B cell (primary cell): ENCODE results near the gene PRPF40A. TPM values are rescaled to one million over a fixed set of nuclear protein-coding genes. Genes with fewer than 3 reads are reported as not detected.

Source experiments
- ATAC-seq: fragments of 200-7000 bp; cut with Tn5 transposase; one replicate; pipeline ENCODE4 v1.10.0; 2021; ENCODE audit warnings: low read depth, mild to moderate bottlenecking, moderate number of reproducible peaks, moderate library complexity
- CTCF ChIA-PET: fragments of 350-600 bp; sonication (Branson Sonifier 250); formaldehyde crosslinking; loops from one replicate; lab custom pipeline; 2021; ENCODE audit warnings: antibody characterized with exemption, inconsistent platforms; lab: Charles Lee
- POLR2A ChIA-PET: fragments of 350-600 bp; sonication (Branson Sonifier 250); formaldehyde crosslinking; loops from one replicate; lab custom pipeline; 2021; ENCODE audit warnings: antibody characterized with exemption; lab: Charles Lee
- DNase-seq: peaks from one replicate; pipeline ENCODE4 v3.0.0; 2013
- H2AFZ ChIP-seq: 2 replicates; pipeline ENCODE4 v1.6.1; 2012; ENCODE audit warnings: mild to moderate bottlenecking, low read depth, low read length; ENCODE audit not compliant: insufficient read depth, poor library complexity, severe bottlenecking
- H3K27ac ChIP-seq, 2 donors: 1 replicate in 1 of 2; 2 replicates in 1 of 2; pipeline ENCODE4 v1.5.1; 2012 to 2013; ENCODE audit warnings: low read length in 2 of 2, mild to moderate bottlenecking in 2 of 2, moderate library complexity in 1 of 2
- H3K27me3 ChIP-seq, 4 experiments: fragments of 200-600 bp in 1 of 4; sonication (generic) in 1 of 4; replicated peaks in 1 of 4; 1 replicate in 2 of 4; 2 replicates in 2 of 4; pipeline versions ENCODE4 v1.6.1 to v1.7.0; 2013 to 2016; ENCODE audit warnings: low read length in 3 of 4, mild to moderate bottlenecking in 2 of 4, mixed read lengths in 1 of 4, moderate library complexity in 1 of 4; ENCODE audit not compliant: insufficient read depth in 4 of 4, control insufficient read depth in 3 of 4; ENCODE audit errors: control extremely low read depth in 1 of 4
- H3K36me3 ChIP-seq, 2 experiments: replicated peaks in 1 of 2; 1 replicate in 1 of 2; 2 replicates in 1 of 2; pipeline versions ENCODE4 v1.6.1 to v1.7.1; 2013; ENCODE audit warnings: low read length in 1 of 2; ENCODE audit not compliant: insufficient read depth in 2 of 2, control insufficient read depth in 1 of 2; ENCODE audit errors: control extremely low read depth in 1 of 2, extremely low read depth in 1 of 2
- H3K4me1 ChIP-seq, 2 donors: fragments of 200-600 bp in 1 of 2; sonication (generic) in 1 of 2; 1 replicate in 1 of 2; 2 replicates in 1 of 2; pipeline versions ENCODE4 v1.5.1 to v1.6.1; 2013 to 2017; ENCODE audit warnings: low read length in 2 of 2; ENCODE audit not compliant: control insufficient read depth in 2 of 2, insufficient read depth in 2 of 2
- H3K4me2 ChIP-seq: replicated peaks from 2 replicates; pipeline ENCODE3; 2012; ENCODE audit warnings: mild to moderate bottlenecking, low read depth, low read length; ENCODE audit not compliant: poor library complexity, severe bottlenecking
- H3K4me3 ChIP-seq, 5 experiments: fragments of 200-600 bp in 1 of 5; sonication (generic) in 1 of 5; 1 replicate in 3 of 5; 2 replicates in 2 of 5; pipeline versions ENCODE4 v1.5.1 to v1.7.0; 2011 to 2016; ENCODE audit warnings: low read length in 4 of 5, mild to moderate bottlenecking in 4 of 5, low read depth in 2 of 5, control low read depth in 1 of 5, moderate library complexity in 1 of 5; ENCODE audit not compliant: insufficient read depth in 1 of 5; ENCODE audit errors: control extremely low read depth in 1 of 5, extremely low read depth in 1 of 5
- H3K79me2 ChIP-seq: fragments of 200-600 bp; sonication (generic); one replicate; pipeline ENCODE4 v1.6.0; 2016; ENCODE audit warnings: low read length; ENCODE audit not compliant: control insufficient read depth, insufficient read depth
- H3K9ac ChIP-seq: fragments of 200-600 bp; sonication (generic); 2 replicates; pipeline ENCODE4 v1.6.1; 2017; ENCODE audit warnings: mild to moderate bottlenecking, low read length, moderate library complexity
- H3K9me3 ChIP-seq, 3 donors: one replicate each; pipeline versions ENCODE4 v1.6.1 to v1.7.1; 2013; ENCODE audit warnings: low read length in 2 of 3; ENCODE audit not compliant: control insufficient read depth in 2 of 3, insufficient read depth in 1 of 3; ENCODE audit errors: control extremely low read depth in 1 of 3
- H4K20me1 ChIP-seq: 2 replicates; pipeline ENCODE4 v1.6.0; 2012; ENCODE audit warnings: mild to moderate bottlenecking, low read length; ENCODE audit not compliant: insufficient read depth, control insufficient read depth, poor library complexity, severe bottlenecking
- H3K27ac Mint-ChIP-seq: one replicate; pipeline ENCODE4 v1.8.0; 2021; ENCODE audit warnings: mixed read lengths
- H3K27me3 Mint-ChIP-seq: one replicate; pipeline ENCODE4 v1.8.0; 2021; ENCODE audit warnings: mixed read lengths
- H3K4me1 Mint-ChIP-seq: one replicate; pipeline ENCODE4 v1.8.0; 2021; ENCODE audit warnings: mixed read lengths
- H3K4me3 Mint-ChIP-seq: one replicate; pipeline ENCODE4 v1.8.0; 2021; ENCODE audit warnings: mixed read lengths
- H3K9me3 Mint-ChIP-seq: one replicate; pipeline ENCODE4 v1.8.0; 2022; ENCODE audit warnings: mixed read lengths; ENCODE audit not compliant: insufficient read depth
- EZH2 ChIP-seq: IDR thresholded peaks from 2 replicates; pipeline ENCODE4 v1.6.1; 2012; ENCODE audit warnings: borderline replicate concordance, low read depth, mild to moderate bottlenecking, moderate library complexity, low read length; ENCODE audit not compliant: insufficient read depth, poor library complexity, severe bottlenecking
- WGBS: methylation state at CpG from one replicate; pipeline ENCODE4 v1.1.5; 2013; ENCODE audit warnings: missing lambda C conversion rate; ENCODE audit not compliant: insufficient coverage; 5-methylcytosine and 5-hydroxymethylcytosine counted together
- intact Hi-C: fragments of 100-400 bp; cut with micrococcal nuclease; formaldehyde crosslinking; loops from one replicate; pipeline ENCODE4 v1.10.0; 2022
- polyA plus RNA-seq: library from polyadenylated mRNA; depleted of rRNA; stranded (reverse); fragments of >200 nt; gene quantifications from 2 replicates; pipeline ENCODE4 v1.2.3, GENCODE V29; 2012
- total RNA-seq, 2 donors: library from RNA; stranded (reverse); fragments of 120-200 nt in 1 of 2; gene quantifications; 1 replicate in 1 of 2; 2 replicates in 1 of 2; pipeline versions ENCODE4 v1.2.3 to v1.2.4, GENCODE V29; 2013 to 2022
- TF ChIP-seq, protein P1 (sequence below): fragments of 200-600 bp; IDR thresholded peaks from one replicate; pipeline ENCODE4 v1.8.0; 2022; ENCODE audit warnings: antibody characterized with exemption, mild to moderate bottlenecking

PRPF40A gene
- total and polyA plus RNA-seq, 2 donors (not counting 1 experiment from before 2014, with no cell fraction given) = 40.4 to 115 TPM

DNA sequence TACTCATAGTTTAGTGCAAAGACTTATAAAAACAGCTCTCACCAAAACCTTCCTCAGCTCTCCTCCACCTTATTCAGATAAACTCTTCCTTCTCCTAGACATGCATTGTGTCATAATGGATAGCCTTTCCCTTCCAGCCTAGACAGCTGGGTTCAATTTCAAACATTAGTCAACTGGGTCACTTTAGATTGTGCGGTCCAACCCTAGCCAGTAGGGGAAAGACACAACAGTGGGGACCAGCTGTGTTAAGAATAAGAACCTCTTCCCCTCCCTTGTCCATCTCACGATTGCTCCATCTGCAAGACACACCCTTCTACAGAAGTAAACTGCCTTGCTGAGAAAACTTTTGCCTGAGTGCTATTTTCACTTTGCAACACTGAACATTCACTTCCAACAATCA, 8.5 kb downstream of the PRPF40A start:
- Mint-ChIP-seq H3K27ac (no peak overlapping the region), H3K4me3 (no peak overlapping the region)
- peaks cover 79% of the 10 kb centered on the region for H4K20me1 ChIP-seq

DNA sequence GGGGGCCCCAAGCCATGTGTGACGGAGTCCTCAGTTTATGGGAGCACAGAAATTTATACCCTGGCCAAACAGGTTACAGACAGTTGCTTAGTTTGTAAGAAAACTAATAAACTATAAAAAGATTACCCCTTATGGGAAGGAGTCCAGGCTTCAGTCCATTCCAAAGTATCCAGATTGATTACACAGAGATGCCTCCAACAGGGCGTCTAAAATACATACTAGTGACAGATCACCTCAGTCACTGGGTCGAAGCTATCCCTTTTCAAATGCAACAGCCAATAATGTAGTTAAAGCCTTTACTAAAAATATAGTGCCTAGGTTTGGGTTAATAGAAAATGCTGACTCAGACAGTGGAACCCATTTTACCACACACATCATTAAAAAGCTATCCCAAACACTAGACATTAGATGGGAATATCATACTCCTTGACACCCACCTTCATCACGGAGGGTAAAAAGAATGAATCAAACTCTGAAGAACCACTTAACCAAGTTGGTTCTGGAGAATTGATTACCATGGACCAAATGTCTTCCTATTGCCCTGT, 10.7 kb downstream of the PRPF40A start:
- Mint-ChIP-seq H3K4me3 (no peak overlapping the region), H3K4me1 (peaks cover 47% of the 10 kb centered on the region), H3K27ac (no peak overlapping the region), H3K27me3 (no peaks in the 10 kb centered on the region), H3K9me3 (no peaks in the 10 kb centered on the region)
- peaks cover 0 to 5% (median 0%) of the 10 kb centered on the region in 3 donors for H3K9me3 ChIP-seq
- no peaks in the 10 kb centered on the region for H3K4me1 ChIP-seq
- intact Hi-C loops = no loop called here
- no peaks in the 10 kb centered on the region for H3K27me3 ChIP-seq
- peaks cover 16 to 35% of the 10 kb centered on the region in 2 experiments for H3K36me3 ChIP-seq
- DNase-seq = no peak
- no peak overlapping the region for H3K4me2 ChIP-seq
- no peak overlapping the region for H2AFZ ChIP-seq
- CTCF ChIA-PET = no interaction called here
- no peak overlapping the region for H3K4me3 ChIP-seq
- POLR2A ChIA-PET = no interaction called here
- no peak overlapping the region for H3K9ac ChIP-seq
- peaks cover 100% of the 10 kb centered on the region for H3K79me2 ChIP-seq
- no CpG with 5 or more reads among the region's 4 CpGs for WGBS
- no peak for TF ChIP-seq EZH2
- TF ChIP-seq, protein P1, sequence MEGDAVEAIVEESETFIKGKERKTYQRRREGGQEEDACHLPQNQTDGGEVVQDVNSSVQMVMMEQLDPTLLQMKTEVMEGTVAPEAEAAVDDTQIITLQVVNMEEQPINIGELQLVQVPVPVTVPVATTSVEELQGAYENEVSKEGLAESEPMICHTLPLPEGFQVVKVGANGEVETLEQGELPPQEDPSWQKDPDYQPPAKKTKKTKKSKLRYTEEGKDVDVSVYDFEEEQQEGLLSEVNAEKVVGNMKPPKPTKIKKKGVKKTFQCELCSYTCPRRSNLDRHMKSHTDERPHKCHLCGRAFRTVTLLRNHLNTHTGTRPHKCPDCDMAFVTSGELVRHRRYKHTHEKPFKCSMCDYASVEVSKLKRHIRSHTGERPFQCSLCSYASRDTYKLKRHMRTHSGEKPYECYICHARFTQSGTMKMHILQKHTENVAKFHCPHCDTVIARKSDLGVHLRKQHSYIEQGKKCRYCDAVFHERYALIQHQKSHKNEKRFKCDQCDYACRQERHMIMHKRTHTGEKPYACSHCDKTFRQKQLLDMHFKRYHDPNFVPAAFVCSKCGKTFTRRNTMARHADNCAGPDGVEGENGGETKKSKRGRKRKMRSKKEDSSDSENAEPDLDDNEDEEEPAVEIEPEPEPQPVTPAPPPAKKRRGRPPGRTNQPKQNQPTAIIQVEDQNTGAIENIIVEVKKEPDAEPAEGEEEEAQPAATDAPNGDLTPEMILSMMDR = no peak
- H4K20me1 ChIP-seq = peaks cover 85% of the 10 kb centered on the region
- H3K27ac ChIP-seq = no peak overlapping the region
- ATAC-seq = no peak

More for the DNA sequence above, 8.5 kb downstream of the PRPF40A start:
- no peak overlapping the region for H3K27ac ChIP-seq
- no peak overlapping the region for H3K9ac ChIP-seq
- no peak overlapping the region for H2AFZ ChIP-seq
- no peak overlapping the region for H3K4me2 ChIP-seq
- no peak overlapping the region for H3K4me3 ChIP-seq
- H3K4me1 Mint-ChIP-seq = peaks cover 47% of the 10 kb centered on the region
- ChIA-PET POLR2A (no interaction called here), CTCF (interaction anchor here (1.1 kb wide), 1 partner anchor 74 kb away, joined by 5 read pairs; no protein-coding TSS in a partner anchor)
- H3K27me3 ChIP-seq = no peaks in the 10 kb centered on the region
- TF ChIP-seq EZH2 = no peak
- TF ChIP-seq, protein P1 = no peak
- 100% methylated on average over 2 of the region's 2 CpGs for WGBS
- peaks cover 100% of the 10 kb centered on the region for H3K79me2 ChIP-seq
- no peaks in the 10 kb centered on the region for H3K4me1 ChIP-seq
- no peaks in the 10 kb centered on the region for H3K9me3 Mint-ChIP-seq
- no peaks in the 10 kb centered on the region for H3K27me3 Mint-ChIP-seq
- H3K9me3 ChIP-seq = no peaks in the 10 kb centered on the region
- ATAC-seq (no peak), DNase-seq (no peak)
- intact Hi-C loops = no loop called here
- peaks cover 16 to 41% of the 10 kb centered on the region in 2 experiments for H3K36me3 ChIP-seq
